HG03196 (cell line): ENCODE results near the gene NLN.
"Not testable (repeated sequence)": the region's sequence is repeated elsewhere in the genome, so short reads cannot be mapped to it uniquely, and the experiment has no call there.

ENCODE experiments used
- ATAC-seq: cut with Tn5 transposase; IDR thresholded peaks from one replicate; pipeline ENCODE4 v1.9.1; 2021; ENCODE audit not compliant: unreplicated experiment

Gene NLN

DNA sequence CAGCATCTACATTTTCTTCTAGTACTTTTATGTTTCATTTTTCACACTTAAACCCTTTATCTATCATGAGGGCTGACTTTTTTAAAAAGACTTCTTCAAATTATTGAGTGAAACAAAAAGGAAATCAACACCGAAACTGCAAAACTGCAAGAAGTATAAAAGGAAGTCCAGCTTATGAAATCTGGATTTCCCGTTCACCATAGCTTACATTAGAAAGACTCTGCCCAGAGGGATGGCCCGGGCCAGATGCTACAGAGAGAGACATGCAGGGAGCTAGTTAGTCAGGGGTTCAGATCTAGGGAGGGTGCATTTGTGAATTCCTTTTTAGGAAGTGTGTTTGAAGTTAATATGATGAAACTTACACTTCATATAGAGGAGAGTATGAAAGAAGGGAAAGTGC is 10.0 kb downstream of the NLN start:
- not testable (repeated sequence) for ATAC-seq

DNA sequence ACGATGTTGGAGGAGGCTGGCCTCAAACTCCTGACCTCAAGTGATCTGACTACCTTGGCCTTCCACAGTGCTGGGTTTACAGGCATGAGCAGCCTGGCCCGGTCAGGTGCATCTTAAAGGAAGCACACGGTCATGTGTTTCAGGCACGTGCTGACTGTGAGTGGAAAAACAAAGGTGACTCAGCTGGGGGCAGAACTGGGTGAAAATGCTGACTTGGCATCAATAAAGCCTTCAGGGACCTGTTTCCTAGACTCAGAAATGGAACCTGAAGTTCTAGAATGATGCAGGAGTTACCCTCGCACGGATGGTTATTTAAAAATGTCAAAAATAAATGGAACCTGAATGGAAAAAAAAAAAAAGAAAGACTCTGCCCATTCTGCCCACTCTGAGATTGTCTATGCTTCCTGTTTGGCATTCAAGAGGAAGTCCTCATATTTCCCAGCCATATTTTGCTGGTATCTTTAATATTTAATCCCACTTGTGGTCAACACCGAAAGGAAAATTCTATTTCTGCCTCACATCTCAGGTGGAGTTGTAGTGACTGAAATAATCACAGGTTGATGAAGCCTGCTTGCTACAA is 12.3 kb downstream of the NLN start:
- not testable (repeated sequence) for ATAC-seq

DNA sequence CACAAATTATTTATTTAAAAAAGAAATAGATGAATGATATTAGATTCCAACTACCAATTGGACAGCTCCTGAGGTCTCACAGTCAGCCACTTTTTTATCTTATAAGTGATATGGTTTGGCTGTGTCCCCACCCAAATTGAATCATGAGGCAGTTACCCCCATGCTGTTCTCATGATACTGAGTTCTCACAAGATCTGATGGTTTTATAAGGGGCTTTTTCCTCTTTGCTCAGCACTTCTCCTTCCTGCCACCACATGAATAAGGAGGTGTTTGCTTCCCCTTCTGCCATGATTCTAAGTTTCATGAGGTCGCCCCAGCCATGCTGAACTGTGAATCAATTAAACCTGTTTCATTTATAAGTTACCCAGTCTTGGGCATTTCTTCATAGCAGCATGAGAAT is 12.9 kb downstream of the NLN start:
- no peak for ATAC-seq

DNA sequence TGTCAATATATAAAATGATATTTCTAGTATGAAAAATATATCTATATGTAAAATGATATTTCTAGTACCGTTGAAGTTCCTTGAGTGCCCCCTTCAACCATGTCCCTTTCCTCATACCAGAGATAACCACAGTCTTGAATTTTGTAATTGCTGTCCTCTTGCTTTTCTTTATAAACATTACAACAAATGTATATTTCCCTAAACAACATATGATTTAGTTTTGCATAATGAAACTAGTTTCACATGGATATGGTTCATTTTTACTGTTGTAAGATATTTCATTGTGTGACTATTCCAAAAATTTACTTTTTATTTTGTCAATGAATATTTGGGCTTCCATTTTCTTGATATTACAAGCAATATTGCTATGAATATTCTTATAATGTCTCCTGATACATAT is 14.0 kb downstream of the NLN start:
- no peak for ATAC-seq

DNA sequence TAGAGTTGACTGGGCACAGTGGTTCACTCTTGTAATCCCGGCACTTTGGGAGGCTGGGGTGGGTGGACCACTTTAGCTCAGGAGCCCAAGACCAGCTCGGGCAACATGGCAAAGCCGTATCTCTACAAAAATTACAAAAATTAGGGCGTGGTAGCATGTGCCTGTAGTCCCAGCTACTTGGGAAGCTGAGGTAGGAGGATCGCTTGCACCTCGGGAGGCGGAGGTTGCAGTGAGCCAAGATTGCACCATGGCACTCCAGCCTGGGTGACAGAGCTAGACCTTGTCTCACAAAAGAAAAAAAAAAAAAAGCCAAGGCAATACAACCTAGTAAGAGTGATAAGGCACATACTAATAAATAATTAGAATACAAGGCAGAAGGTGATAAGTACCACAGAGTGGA is 15.8 kb downstream of the NLN start:
- no peak for ATAC-seq

- ATAC-seq = no peak
Measured at GRCh38 chr5:65738305-65738704, 16.3 kb downstream of the NLN start.

- ATAC-seq = no peak
Measured at GRCh38 chr5:65739162-65739561, 17.2 kb downstream of the NLN start.

DNA sequence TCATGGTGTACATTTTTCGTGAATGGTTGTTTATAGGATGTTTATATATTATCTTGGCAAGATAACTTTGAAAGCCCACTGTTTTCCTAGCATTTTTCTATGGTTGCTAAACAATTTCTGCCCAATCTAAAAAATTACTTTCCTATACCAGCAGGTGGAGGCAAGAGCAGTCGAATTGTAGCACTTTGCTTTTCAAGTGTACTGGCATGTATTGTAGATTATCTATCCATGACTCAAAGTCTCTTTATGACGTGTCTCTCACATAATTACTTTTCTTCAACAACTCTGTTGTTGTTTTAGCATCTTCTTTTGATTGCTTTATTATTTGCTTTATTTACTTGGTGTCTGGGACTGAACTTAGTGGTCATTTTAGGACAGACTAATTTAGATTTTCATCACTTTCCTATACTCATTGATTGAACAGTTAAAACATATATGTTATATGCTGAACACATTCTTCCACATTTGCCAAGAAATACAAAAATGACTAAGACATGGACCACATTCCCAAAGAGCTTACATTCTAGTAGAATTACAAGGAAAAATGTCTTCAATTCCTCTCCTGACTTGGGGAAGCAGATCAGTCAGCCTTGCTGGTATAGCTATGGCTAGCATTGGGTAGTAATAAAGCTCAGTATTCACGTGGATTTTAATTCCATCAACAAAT is 20.7 kb downstream of the NLN start:
- ATAC-seq = peak; percentile 78

DNA sequence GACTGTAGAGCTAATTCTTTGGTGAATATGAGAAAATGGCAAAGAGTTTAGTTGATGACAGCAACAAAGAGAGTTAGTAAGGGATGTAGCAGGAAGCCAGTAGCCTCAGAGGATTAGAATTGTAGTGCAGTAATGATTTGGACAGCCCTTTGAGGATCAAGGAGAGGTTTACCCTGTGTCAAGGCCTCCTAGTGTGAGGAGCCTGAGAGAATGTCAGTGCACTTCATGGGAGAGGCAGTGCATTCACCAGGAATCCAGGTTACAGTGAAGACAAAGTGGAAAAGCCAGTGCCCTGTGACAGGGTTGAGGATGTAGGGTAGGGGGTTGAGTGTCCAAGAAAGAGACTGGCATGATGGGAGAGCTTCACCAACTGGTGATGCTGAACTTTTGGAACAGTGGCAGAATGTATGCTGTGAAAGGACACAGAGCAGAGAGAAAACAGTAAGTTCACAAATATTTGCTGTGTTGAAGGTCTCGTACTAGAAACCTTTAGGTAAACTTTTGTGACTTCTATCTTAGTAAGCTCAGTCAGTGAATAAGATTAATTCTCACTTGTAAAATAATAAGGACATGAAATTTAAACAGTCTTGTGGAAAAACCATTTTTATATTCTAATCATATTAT is 27.3 kb downstream of the NLN start:
- no peak for ATAC-seq

GRCh38 chr5:65749956-65750355 is 28.0 kb downstream of the NLN start:
- ATAC-seq = no peak

- ATAC-seq = no peak
Measured at GRCh38 chr5:65750938-65751337, 28.9 kb downstream of the NLN start.

- ATAC-seq = no peak
Measured at GRCh38 chr5:65753189-65753588, 31.2 kb downstream of the NLN start.

DNA sequence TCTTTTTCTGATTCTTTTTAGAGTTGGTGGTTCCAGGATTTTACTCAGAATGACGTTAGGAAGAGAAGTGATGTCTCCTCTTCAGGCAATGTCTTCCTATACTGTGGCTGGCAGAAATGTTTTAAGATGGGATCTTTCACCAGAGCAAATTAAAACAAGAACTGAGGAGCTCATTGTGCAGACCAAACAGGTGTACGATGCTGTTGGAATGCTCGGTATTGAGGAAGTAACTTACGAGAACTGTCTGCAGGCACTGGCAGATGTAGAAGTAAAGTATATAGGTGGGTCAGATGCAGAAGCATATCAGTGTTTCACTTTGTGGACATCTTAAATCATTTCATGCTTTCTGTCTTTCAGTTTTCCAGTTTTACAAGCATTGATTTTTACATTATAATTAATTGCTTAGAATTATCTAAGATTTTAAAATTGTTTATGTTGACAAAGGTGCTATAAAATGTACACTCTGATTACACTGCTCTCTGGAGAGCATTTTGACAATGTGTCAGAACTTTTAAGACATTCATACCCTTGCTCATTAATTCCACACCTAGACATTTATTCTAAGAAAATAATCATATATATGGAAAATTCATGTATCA is 36.6 kb downstream of the NLN start:
- ATAC-seq = no peak

- ATAC-seq = no peak
Measured at GRCh38 chr5:65760504-65761275, 38.7 kb downstream of the NLN start.

DNA sequence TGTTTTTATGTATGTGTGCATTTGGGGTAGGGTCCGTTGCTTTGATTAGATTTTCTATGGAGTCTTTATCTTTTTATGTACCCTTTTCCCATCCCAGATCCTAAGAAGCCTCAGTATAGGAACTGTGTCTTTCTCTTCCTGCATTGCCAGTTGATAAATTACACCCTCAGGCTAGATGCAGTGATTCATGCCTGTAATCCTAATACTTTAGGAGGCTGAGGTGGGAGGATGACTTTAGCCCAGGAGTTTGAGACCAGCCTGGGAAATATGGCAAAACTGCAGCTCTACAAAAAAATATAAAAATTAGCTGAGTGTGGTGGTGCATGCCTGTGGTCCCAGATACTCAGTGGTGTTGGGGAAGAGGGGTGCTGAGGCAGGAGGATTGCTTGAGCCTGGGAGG is 40.2 kb downstream of the NLN start:
- no peak for ATAC-seq

DNA sequence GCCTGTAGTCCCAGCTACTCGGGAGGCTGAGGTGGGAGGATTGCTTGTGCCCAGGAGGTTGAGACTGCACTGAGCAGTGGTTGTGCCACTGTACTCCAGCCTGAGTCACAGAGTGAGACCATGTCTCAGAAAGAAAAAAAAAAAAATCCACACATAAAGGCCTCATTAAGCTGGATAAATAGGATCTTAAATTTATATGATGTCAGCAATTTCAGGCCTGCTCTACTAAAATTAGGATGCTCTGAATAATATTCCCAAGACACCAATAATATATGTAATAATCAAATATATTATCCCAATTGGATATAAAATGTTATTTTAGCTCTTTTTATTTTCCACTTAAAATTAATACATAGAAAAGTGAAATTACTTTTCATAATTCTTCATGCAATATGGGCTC is 43.6 kb downstream of the NLN start:
- no peak for ATAC-seq

DNA sequence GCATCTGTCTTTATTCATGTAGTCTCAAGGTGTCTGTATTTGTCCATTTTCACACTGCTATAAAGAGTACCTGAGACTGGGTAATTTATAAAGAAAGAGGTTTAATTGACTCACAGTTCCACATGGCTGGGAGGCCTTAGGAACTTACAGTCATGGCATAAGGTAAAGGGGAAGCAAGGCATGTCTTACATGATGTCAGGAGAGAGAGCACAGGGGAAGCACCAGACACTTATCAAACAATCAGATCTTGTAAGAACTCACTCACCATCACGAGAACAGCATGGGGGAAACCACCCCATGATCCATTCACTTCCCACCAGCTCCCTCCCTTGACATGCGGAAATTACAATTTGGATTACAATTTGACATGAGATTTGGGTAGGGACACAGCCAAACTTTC is 44.2 kb downstream of the NLN start:
- no peak for ATAC-seq

DNA sequence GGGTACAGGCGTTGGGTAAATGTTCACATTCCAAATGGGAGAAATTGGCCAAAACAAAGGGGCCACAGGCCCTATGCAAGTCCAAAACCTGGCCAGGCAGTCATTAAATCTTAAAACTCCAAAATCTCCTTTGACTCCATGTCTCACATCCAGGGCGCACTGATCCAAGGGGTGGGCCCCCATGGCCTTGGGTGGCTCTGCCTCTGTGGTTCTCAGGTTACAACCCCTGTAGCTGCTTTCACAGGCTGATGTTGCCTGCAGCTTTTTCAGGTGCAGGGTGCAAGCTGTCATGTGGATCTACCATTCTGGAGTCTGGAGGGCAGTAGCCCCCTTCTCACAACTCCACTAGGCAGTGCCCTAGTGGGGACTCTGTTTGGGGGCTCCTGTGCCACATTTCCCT is 44.8 kb downstream of the NLN start:
- no peak for ATAC-seq

GRCh38 chr5:65767565-65767964 is 45.6 kb downstream of the NLN start:
- ATAC-seq = no peak

DNA sequence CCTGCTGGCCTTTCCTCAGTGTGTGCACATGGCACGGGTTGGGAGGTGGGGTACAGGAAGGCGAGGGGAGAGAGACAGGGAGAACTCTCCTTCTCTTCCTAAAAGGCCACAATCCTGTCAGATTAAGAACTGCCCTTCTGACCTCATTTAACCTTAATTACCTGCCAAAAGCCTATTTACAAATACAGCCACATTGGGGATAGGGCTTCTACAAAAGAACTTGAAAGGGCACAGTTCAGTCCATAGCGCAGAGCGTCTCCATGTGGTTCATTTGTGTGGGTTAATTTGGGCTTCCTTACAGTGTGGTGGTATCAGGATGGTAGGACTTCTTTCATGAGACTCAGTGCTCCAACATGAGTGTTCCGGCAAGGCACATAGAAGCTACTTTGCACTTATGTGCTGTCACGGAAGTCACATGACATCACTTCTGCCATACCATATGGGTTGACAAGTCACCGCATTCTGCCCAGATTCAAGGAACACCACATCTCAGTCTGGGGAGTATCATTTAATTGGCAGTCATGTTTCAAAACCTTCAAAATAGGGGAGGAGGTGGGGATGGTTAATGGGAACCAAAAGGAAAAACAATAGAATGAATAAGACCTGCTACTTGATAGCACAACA is 46.8 kb downstream of the NLN start:
- no peak for ATAC-seq

- no peak for ATAC-seq
Measured at GRCh38 chr5:65769539-65769938, 47.5 kb downstream of the NLN start.
